HG02571 (cell line): ENCODE results near the gene WSB2.
"Not testable (repeated sequence)": the region's sequence is repeated elsewhere in the genome, so short reads cannot be mapped to it uniquely, and the experiment has no call there.

Source experiments
- ATAC-seq: cut with Tn5 transposase; IDR thresholded peaks from one replicate; pipeline ENCODE4 v1.9.1; 2021; ENCODE audit warnings: mild to moderate bottlenecking, moderate library complexity; ENCODE audit not compliant: unreplicated experiment

Gene WSB2

DNA sequence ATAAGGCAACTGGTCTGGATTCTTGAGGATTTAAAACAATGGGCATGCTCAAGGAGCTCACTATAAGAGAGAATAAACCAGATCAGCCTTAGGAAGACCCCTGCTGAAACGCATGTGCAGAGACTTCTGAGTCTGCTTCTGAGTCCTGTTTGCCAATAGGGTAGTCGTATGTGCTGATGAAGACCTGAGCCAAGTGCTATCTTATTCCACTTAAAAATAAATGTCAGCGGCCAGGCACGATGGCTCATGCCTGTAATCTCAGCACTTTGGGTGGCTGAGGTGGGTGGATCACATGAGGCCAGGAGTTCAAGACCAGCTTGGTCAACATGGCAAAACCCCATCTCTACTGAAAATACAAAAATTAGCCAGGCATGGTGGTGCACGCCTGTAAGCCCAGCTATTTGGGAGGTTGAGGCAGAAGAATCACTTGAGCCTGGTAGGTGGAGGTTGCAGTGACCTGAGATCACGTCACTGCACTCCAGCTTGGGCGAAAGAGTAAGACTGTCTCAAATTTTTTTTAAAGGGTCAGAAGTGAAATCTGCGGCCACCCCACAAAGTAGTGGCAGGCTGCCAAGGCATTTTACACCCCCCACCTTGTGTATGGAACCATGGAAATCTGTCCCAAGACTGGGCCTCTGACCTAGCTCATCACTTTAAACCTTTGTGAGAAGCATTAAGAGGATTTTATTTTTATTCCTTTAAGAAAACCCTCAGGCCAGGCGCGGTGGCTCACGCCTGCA, 24.1 kb downstream of the WSB2 start:
- no peak for ATAC-seq

DNA sequence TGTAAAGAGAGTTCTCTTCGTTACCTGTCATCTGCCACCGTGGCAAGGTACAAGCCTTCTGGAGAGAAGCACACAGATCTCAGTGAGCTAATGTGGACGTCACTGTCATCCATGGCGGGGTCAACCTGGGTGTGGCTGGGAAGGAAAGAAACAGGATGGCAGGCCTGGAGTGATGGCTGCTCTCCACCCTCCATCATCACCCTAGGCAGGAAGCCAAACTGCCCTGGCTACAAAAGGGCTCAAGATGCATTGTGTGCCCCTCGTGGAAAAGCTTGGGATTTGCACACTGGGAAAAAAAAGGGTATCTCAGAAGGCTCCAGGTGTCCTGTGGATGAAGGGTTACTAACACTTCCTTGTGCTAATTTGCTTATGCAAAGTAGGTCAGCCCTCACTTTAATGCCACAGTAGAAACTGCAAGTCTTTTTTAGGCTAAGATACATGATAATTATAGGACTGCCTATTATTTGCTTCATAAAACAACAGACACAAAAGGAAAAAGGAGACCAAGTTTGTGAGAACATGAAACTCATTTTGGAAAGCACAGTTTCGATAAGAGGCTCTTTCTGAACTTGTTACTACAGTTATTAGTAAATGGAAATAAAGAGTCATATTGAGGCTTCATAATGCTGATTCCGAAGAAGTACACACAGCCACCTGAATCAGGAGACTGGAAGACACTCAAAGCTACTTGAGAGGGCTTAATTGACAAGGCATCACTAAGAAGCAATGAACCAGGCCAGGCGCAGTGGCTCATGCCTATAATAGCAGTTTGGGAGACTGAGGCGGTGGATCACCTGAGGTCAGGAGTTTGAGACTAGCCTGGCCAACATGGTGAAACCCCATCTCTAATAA, 25.6 kb downstream of the WSB2 start:
- ATAC-seq: peak; percentile 74

DNA sequence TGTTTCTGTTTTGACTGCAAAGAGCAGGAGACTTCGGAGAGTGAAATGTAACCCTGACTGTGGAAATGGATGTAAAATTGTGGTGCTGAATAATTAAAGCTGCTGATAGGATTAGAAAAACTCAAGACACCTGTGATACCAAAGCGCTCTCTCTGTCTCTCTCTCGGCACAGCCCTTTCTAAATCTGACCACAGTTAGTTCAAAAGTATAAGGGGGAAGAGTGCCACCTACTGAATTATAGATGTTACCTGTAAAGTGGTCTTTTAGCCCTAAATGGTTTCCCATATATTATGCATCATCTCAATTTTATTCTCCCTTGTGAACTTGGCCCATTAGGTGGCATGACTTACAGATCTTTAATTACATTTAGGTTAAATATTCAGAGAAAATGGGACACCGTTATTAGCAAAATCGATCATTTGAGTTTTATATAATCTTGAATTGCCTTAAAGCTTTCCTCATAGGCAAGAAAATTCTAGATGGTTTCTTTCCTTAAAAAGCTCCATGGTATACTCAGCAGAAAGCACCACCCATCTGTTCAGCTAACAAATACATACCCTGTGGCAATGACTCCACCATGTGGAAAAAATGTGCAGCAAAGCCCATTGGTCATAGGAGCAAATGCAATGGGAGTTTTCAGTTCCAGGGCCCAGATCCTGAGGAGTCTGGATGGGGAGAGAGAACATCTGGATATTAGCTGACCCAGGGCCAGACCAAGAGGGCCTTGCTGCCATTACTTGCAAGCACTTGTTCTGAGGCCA, 26.4 kb downstream of the WSB2 start:
- no peak for ATAC-seq

DNA sequence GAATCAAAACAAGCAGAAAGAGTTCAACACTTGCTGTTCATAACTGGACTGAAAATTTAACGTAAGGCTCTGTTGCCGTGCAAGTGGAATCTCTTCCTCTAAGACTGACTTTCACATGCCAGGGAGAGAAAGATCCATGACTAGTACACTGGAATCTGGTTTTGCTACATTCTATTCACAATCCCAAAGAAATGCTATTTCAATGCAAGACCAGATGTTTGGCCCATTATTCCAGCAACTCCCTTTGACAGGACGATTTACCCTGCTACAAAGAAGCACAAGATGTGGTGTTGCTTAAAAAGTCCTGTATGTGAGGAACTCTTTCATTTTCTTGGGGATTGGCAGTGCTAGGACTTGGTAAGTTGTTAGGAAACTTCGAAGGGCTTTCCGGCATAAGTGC, 27.1 kb downstream of the WSB2 start:
- no peak for ATAC-seq

DNA sequence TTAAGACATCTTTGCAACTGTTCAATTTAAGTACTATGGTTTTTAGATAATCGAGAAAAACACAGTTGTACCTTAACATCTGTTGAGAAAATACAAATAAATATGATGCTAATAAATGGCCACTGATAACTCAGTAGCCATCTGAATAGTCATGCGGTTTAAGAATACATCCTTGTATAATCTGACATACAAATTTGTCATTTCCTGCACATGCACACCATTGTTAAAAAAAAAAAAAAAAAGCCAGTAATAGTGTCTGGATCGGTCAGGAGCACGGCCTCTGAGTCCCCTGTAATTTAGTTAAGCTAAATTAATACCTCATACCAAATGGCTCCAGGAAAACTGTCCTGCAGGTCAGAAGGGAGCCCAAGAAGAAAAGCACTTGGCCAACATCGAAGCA, 27.7 kb downstream of the WSB2 start:
- no peak for ATAC-seq

DNA sequence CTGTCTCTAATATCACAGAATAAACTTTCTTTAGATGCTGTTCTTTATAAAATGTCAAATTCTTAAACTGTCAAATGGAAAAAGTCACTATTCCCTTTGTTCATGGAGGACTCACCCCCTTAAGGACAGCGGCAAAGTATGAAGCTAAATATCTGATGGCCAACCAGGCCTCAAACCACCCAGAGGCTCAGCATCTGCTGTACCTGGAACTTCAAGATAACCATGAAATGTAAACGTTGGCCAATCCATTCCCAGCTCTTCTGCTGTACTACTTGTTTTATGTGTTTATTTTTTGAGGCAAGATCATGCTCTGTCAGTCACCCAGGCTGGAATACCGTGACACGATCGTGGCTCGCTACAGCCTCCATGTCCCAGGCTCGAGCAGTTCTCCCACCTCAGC, 28.8 kb downstream of the WSB2 start:
- no peak for ATAC-seq

DNA sequence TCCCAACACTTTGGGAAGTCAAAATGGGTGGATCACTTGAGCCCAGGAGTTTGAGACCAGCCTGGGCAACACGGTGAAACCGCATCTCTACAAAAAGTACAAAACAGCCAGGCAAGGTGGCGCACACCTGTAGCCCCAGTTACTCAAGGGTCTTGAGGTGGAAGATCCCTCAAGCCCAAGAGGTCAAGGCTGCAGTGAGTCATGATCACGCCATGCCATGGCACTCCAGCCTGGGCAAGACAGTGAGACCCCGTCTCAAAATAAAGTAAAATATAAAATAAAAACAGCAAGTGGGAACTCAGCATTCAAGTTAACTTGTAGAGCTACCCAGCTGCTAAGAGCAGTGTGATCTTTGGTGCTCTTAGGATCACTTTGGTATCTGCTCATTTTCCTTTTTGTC, 31.8 kb downstream of the WSB2 start:
- ATAC-seq: no peak

DNA sequence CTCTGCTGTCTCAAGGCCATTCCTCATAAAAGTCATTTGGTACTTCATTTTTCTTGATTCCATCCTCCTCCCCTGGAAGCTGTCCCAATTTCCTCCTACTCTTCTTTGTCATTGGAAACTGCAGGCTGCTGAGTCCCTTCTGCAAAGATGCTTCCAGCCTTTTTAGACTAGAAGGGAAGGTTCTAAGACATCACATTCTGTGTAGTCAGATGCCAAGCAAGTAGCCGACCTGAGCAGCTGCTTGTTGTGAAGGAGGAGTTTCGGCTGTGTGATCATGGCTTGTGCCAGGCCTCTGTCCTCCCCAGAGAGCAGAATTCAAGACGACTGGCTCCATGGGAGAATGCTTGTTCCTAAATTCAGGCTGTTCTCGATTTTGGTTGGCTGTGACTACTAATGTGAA, 35.8 kb downstream of the WSB2 start:
- no peak for ATAC-seq

DNA sequence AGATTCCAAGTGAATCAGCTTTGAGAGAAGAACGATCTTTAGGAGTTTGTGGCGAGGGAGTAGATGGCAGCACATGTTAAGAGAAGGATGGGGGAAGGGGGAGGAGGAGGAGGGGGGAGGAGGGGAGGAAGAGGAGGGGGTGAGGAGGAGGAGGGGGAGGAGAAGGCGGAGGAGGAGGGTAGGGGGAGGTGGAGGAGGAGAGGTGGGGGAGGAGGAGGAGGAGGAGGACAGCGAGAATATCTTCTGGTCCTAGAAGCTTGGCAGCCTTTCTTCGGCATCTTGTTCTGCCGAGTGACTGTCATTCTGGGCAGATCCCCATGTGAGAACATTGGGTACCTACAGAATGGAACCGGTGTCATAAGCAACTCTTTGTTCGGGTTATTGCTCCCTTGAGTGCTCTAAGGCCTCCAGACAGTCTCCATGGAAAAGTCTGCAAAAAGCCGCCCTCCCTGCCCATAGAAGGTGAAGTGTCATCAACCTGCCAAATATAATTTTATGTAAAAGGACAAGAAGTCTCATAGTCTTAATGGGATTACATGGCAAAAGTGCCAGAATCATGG, 37.6 kb downstream of the WSB2 start:
- no peak for ATAC-seq

DNA sequence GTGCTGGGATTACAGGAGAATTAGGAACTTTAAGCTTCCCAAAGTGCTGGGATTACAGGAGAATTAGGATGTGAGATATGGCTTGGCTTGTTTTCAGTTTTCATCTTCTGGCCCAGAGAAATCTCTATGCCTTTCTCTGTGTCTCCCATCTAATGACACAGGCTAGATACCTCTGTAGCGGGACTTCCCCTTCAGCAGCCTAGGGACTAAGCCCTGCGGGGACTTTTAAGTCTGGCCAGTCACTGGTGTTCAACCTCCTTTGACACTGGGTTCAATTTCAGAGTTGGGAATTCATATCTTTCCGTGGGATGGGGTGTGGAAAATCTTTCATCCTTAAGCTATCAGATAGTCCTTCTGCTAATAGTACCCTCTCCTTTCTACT, 38.3 kb downstream of the WSB2 start:
- ATAC-seq: no peak

DNA sequence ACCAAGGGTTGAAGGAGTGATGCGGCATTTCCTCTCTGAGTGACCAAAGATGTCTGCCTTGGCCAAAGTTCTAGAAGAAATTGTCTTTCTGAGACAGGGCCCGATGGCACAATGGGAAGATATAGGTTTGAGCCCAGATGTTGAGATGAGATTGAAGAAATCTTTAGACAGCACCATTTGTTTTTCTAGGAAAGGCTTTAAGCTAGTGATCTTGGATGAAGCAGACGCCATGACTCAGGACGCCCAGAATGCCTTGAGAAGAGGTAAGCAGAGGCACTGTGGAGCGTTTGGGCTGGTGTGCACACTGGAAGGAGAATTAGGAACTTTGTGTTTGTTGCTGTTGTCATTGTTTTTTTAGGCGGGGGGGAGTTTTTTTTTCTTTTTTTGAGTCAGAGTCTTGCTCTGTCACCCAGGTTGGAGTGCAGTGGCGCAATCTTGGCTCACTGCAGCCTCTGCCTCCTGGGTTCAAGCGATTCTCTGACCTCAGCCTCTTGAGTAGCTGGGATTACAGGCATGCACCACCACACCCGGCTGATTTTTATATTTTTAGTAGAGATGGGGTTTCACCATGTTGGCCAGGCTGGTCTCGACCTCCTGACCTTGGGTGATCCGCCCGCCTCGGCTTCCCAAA, 38.8 kb downstream of the WSB2 start:
- ATAC-seq: not testable (repeated sequence)

DNA sequence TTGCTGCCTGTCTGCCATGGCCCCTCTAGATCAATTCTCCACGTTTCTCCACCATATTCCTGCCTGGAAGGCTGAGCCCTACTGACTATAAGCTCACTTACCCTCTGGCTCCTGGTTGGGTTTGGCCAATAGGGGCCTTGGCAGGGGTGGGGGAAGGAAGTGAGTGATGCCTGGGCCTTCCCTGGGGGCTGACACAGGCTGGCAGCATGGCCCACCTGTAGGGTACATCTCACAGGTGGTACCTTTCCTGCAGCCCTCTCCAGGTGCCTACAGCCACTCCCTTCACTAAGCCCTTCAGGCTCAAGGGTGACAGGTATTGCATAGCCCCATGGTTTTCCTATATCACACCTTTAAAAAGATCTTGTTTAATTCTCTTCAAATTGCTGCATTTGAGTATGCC, 40.9 kb downstream of the WSB2 start:
- no peak for ATAC-seq

DNA sequence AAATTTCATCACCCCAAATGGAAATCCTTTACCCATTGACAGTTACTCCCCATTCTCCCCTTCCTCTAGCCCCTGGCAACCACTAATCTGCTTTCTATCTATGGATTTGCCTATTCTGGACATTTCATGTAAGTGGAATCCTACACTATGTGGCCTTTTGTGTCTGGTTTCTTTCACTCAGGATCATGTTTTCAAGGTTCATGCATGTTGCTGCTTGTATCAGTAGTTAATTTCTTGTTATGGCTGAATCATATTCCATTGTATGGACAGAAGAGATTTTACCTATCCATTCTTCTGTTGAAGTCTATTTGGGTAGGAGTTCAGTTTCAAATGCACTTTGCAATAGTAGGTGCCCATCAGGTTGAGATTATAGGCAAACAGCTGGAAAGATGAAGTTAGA, 43.1 kb downstream of the WSB2 start:
- ATAC-seq: no peak

DNA sequence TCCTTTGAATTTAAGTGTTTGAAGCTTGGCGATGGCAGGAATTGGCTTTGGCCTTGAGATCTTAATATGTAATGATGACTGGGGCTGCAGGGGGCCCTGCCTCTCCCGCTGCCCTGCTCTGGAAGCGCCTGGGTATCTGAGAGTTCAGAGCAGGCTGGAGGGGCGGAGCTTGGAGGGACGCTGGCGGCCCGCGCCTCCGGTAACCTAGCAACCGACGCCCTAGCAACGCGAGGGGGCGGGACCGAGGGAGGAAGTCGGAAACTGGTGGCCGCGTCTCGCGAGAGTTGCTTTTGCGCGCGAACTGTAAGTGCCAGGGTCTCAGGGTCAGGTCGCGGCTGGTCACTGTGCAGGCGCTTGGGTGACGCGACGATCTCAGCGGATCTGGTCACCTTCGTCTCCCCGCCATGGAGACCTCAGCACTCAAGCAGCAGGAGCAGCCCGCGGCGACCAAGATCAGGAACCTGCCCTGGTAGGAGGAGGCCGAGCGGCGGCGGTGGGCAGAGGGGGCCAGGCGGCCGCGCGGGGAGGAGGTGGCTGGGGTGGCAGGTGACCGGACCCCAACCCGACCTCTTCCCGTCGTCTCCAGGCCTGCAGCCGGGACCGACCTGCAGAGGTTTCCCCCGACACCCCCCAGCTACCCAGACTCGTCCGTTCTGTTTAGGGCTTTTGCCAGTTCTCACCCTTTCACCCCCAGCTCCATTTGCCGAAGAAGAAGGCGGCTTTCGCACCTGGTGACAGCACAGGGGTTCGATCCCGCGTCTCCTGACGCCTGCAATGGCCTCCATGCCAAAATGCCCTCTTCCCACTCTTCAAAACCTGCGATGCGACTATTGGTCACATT, 44.3 kb downstream of the WSB2 start, which contains the start of gene RFC5:
Gene RFC5 (plus strand): TSS at position 280 of the 841 bp plus-strand sequence. CDS start 125 bp downstream, at position 405.
- peak; percentile 99 for ATAC-seq

DNA sequence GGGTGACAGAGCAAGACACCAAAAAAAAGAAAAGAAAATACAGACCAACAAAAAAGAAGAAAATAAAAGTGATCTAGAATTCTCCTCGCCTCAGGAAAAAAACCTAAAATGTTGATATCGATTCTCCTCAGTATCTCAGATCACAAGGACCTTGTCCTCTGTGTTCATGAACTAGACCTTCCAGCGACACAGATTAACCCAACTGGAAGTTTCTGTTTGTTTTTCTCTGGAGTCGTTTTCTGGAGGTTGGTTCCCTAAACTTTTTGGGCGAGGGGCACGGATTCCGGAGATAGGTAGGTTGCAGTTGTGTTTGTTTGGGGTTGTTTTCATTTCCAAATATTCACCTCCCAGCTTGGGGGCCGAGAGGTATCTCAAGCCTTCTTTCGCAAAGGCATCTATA, 45.0 kb downstream of the WSB2 start:
- no peak for ATAC-seq

DNA sequence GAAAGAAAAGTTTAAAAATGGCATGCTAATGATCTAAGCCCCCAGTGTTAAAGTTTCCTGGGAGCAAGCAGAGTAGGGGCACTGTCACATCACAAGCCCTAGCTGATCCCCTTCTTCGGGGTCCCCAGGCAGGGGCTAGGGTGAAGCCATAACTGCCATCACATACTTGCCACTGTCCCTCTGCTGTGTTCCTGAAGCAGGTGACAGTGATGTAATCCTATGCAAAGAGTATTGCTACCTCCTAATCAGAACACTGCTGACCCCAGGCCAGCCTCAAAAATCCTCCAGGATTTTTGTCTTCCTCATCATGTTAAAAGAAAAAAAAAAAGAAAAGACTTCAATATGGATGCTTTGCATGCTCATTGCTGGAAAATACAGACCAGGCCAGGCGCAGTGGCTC, 45.7 kb downstream of the WSB2 start:
- ATAC-seq: no peak

DNA sequence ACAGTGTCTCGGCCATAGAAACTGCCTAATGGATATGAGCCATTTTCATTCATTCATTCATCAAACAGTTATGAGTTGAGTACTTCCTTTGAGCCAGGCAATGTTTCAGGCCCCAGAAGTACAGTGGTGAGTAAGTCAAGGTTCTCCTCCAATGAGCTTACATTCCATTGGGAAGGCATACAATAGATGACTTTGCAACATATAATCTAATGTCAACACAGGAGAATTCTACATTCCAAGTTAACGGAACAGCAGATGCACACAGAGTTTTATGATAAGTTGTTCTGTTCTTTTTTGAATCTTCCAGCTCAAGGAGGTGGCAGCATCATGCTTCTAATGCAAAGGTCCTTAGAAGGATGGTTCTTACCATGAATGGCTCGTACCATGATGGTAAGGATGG, 47.7 kb downstream of the WSB2 start:
- ATAC-seq: no peak

DNA sequence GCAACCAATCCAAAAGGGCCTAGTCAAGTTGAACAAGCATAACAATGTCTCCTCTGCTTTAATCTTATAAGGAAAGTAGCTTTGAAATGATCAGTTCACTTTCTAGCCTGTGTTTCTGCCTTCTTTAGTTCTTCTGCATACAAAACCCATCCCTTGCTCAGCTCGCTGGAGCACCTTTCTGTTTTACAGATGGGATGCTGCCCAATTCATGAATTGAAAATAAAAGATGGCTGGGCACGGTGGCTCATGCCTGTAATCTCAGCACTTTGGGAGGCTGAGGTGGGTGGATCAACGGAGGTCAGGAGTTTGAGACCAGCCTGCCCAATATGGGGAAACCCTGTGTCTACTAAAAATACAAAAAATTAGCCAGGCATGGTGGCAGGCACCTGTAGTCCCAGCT, 49.0 kb downstream of the WSB2 start:
- no peak for ATAC-seq

DNA sequence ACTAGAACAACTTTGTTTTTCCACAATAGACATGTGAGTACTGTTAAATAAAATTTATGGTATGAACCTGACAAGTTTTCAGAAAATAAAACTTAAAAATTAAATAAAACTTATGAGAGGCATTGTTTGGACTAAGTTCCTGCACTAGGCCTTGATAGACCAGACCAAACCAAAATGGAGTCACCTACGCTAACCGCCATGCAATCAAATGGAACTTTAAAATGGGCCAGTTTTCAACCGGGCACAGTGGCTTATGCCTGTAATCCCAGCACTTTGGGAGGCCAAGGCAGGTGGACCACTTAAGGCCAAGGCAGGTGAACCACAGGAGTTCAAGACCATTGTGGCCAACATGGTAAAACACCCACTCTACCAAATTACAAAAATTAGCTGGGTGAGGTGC, 49.6 kb downstream of the WSB2 start:
- no peak for ATAC-seq

DNA sequence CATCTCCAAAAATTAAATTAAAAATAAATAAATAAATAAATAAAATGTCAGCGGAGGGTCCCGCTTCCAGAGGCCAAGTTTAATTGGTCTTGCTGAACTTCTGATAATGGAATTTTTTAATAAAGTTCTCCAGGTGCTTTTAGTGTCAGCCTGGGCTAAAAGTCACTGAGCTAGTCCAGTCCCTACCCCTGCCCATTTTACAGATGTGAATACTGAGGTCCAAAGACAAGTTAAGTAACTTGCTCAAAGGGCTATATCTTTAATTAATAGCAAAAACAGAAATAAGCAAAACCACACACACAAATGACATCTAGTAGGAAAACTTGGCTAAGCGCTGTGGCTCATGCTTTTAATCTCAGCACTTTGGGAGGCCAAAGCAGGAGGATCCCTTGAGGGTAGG, 50.1 kb downstream of the WSB2 start:
- ATAC-seq: no peak
